H1 (cell line): ENCODE measurements around the gene SCO1. TPM values are rescaled to one million over a fixed set of nuclear protein-coding genes. Genes with fewer than 3 reads are reported as not detected.

Experiments
- CTCF ChIA-PET: fragments of 300-600 bp; sonication (Branson Sonifier 250); formaldehyde crosslinking; loops from one replicate; lab custom pipeline; 2021; ENCODE audit not compliant: partially characterized antibody; lab: Charles Lee
- POLR2A ChIA-PET: fragments of 300-600 bp; sonication (Branson Sonifier 250); formaldehyde crosslinking; loops from one replicate; lab custom pipeline; 2021; ENCODE audit warnings: inconsistent platforms; ENCODE audit not compliant: partially characterized antibody; lab: Charles Lee
- DNase-seq, 2 experiments: peaks; one replicate each; pipeline versions ENCODE4 v3.0.0 to v3.0.0-alpha.2; 2010 to 2022; ENCODE audit warnings: low spot score in 2 of 2, low read depth in 1 of 2, mixed read lengths in 1 of 2
- FAIRE-seq: peaks from 2 replicates; lab custom pipeline; 2011; peaks lifted over from hg19 to GRCh38; lab: Jason Lieb, UNC
- H2AFZ ChIP-seq: 2 replicates; pipeline ENCODE4 v1.8.1; 2012; ENCODE audit warnings: low read length, inconsistent platforms
- H2AK5ac ChIP-seq: 2 replicates; pipeline ENCODE4 v1.6.1; 2013; ENCODE audit warnings: low read depth, low read length
- H2BK120ac ChIP-seq: replicated peaks from 2 replicates; pipeline ENCODE3; 2013; ENCODE audit warnings: low read depth, low read length, inconsistent platforms
- H2BK12ac ChIP-seq: 2 replicates; pipeline ENCODE4 v1.6.1; 2013; ENCODE audit warnings: low read depth, low read length
- H2BK15ac ChIP-seq: 2 replicates; pipeline ENCODE4 v1.6.1; 2013; ENCODE audit warnings: low read length
- H2BK20ac ChIP-seq: 2 replicates; pipeline ENCODE4 v1.6.1; 2013; ENCODE audit warnings: low read length
- H2BK5ac ChIP-seq: 2 replicates; pipeline ENCODE4 v1.6.1; 2013; ENCODE audit warnings: low read depth, low read length
- H3K14ac ChIP-seq: 2 replicates; pipeline ENCODE4 v1.6.1; 2013; ENCODE audit warnings: inconsistent platforms; ENCODE audit not compliant: insufficient read length
- H3K18ac ChIP-seq: 2 replicates; pipeline ENCODE4 v1.6.1; 2013; ENCODE audit warnings: low read length; ENCODE audit errors: extremely low read depth
- H3K23ac ChIP-seq: 2 replicates; pipeline ENCODE4 v1.6.1; 2013; ENCODE audit warnings: inconsistent platforms; ENCODE audit not compliant: insufficient read length
- H3K23me2 ChIP-seq: 2 replicates; pipeline ENCODE4 v1.6.1; 2013; ENCODE audit warnings: low read depth, low read length
- H3K27ac ChIP-seq: 2 replicates; pipeline ENCODE4 v1.6.1; 2011; ENCODE audit warnings: low read depth, low read length, inconsistent platforms
- H3K27me3 ChIP-seq, 4 experiments: replicated peaks in 1 of 4; 1 replicate in 1 of 4; 2 replicates in 3 of 4; pipeline versions ENCODE4 v1.6.1 to v1.8.1; 2011 to 2013; ENCODE audit warnings: low read length in 3 of 4, mild to moderate bottlenecking in 3 of 4, inconsistent platforms in 2 of 4, mixed read lengths in 2 of 4, moderate library complexity in 1 of 4; ENCODE audit not compliant: control insufficient read depth in 3 of 4, insufficient read depth in 3 of 4; ENCODE audit errors: extremely low read depth in 1 of 4
- H3K36me3 ChIP-seq, 4 experiments: 2 replicates each; pipeline versions ENCODE4 v1.6.1 to v1.8.1; 2011 to 2013; ENCODE audit warnings: mild to moderate bottlenecking in 4 of 4, low read length in 3 of 4, moderate library complexity in 2 of 4, control low read depth in 1 of 4, inconsistent platforms in 1 of 4; ENCODE audit not compliant: insufficient read depth in 4 of 4, control insufficient read depth in 2 of 4
- H3K4ac ChIP-seq: replicated peaks from 2 replicates; pipeline ENCODE3; 2013; ENCODE audit warnings: low read length, low read depth, mixed read lengths, inconsistent platforms; ENCODE audit not compliant: insufficient read length
- H3K4me1 ChIP-seq, 4 experiments: replicated peaks in 1 of 4; 1 replicate in 1 of 4; 2 replicates in 3 of 4; pipeline versions ENCODE4 v1.6.1 to v1.8.1; 2011 to 2013; ENCODE audit warnings: low read length in 3 of 4, inconsistent platforms in 2 of 4, mixed read lengths in 1 of 4; ENCODE audit not compliant: insufficient read depth in 4 of 4, control insufficient read depth in 3 of 4
- H3K4me2 ChIP-seq, 2 experiments: 2 replicates each; pipeline versions ENCODE4 v1.6.1 to v1.8.1; 2011 to 2013; ENCODE audit warnings: low read depth in 2 of 2, low read length in 2 of 2, control low read depth in 1 of 2, inconsistent platforms in 1 of 2, mild to moderate bottlenecking in 1 of 2; ENCODE audit not compliant: insufficient read depth in 1 of 2
- H3K4me3 ChIP-seq, 4 experiments: fragments of 200-600, 300-600 bp in 1 of 4; sonication (generic), shearing (Covaris generic), sonication (Bioruptor Twin) in 1 of 4; 2 replicates each; pipeline versions ENCODE4 v1.5.1 to v1.8.1; 2011 to 2016; ENCODE audit warnings: low read length in 4 of 4, low read depth in 3 of 4, control low read depth in 2 of 4, inconsistent platforms in 2 of 4, mild to moderate bottlenecking in 2 of 4, mixed read lengths in 1 of 4, moderate library complexity in 1 of 4; ENCODE audit not compliant: insufficient read depth in 2 of 4; ENCODE audit errors: extremely low read depth in 1 of 4
- H3K56ac ChIP-seq: replicated peaks from 2 replicates; pipeline ENCODE3; 2013; ENCODE audit warnings: low read depth, mild to moderate bottlenecking, mixed read lengths, low read length, inconsistent platforms; ENCODE audit not compliant: insufficient read length
- H3K79me1 ChIP-seq: 2 replicates; pipeline ENCODE4 v1.6.1; 2013; ENCODE audit warnings: low read depth, low read length, control low read depth
- H3K79me2 ChIP-seq, 2 experiments: 2 replicates each; pipeline versions ENCODE4 v1.6.1 to v1.8.1; 2012 to 2013; ENCODE audit warnings: low read length in 2 of 2, mild to moderate bottlenecking in 2 of 2, inconsistent platforms in 1 of 2; ENCODE audit not compliant: insufficient read depth in 2 of 2, control insufficient read depth in 1 of 2
- H3K9ac ChIP-seq, 4 experiments: replicated peaks in 1 of 4; 1 replicate in 1 of 4; 2 replicates in 3 of 4; pipeline versions ENCODE4 v1.6.1 to v1.8.1; 2011 to 2013; ENCODE audit warnings: low read depth in 3 of 4, low read length in 3 of 4, control low read depth in 2 of 4, mild to moderate bottlenecking in 2 of 4, moderate library complexity in 2 of 4, inconsistent platforms in 1 of 4; ENCODE audit errors: extremely low read depth in 1 of 4
- H3K9me3 ChIP-seq, 2 experiments: 2 replicates each; pipeline versions ENCODE4 v1.6.1 to v1.8.1; 2012 to 2013; ENCODE audit warnings: mild to moderate bottlenecking in 2 of 2, moderate library complexity in 2 of 2, control low read depth in 1 of 2, inconsistent platforms in 1 of 2, low read depth in 1 of 2, low read length in 1 of 2, mixed read lengths in 1 of 2; ENCODE audit not compliant: insufficient read depth in 2 of 2
- H4K20me1 ChIP-seq, 2 experiments: replicated peaks in 1 of 2; 2 replicates each; pipeline versions ENCODE3 to v1.8.1; 2011 to 2013; ENCODE audit warnings: inconsistent platforms in 2 of 2, low read length in 2 of 2, mild to moderate bottlenecking in 1 of 2; ENCODE audit not compliant: insufficient read depth in 2 of 2, control insufficient read depth in 1 of 2
- H4K5ac ChIP-seq: 2 replicates; pipeline ENCODE4 v1.6.1; 2013; ENCODE audit warnings: low read length, low read depth, mixed read lengths, inconsistent platforms; ENCODE audit not compliant: insufficient read length
- H4K8ac ChIP-seq: 2 replicates; pipeline ENCODE4 v1.8.0; 2013; ENCODE audit warnings: mild to moderate bottlenecking, moderate library complexity, low read length, inconsistent platforms; ENCODE audit not compliant: insufficient read depth; ENCODE audit errors: extremely low read depth
- H4K91ac ChIP-seq: replicated peaks from 2 replicates; pipeline ENCODE3; 2013; ENCODE audit warnings: low read length, mixed read lengths, inconsistent platforms; ENCODE audit not compliant: insufficient read length
- BACH1 ChIP-seq: IDR thresholded peaks from 2 replicates; pipeline ENCODE4 v1.6.1; 2012; ENCODE audit warnings: low read length, improper control_type of control experiment
- CREB1 ChIP-seq: IDR thresholded peaks from 2 replicates; pipeline ENCODE4 v1.6.1; 2012; ENCODE audit warnings: inconsistent platforms
- FOSL1 ChIP-seq: IDR thresholded peaks from 2 replicates; pipeline ENCODE4 v1.6.1; 2011; ENCODE audit warnings: mild to moderate bottlenecking, low read depth, low read length, moderate library complexity; ENCODE audit not compliant: insufficient read depth
- NANOG ChIP-seq: IDR thresholded peaks from 2 replicates; pipeline ENCODE4 v1.6.1; 2011; ENCODE audit warnings: low read length, low read depth, mild to moderate bottlenecking, inconsistent platforms; ENCODE audit not compliant: insufficient read depth, poor library complexity, severe bottlenecking
- TAF7 ChIP-seq: optimal IDR thresholded peaks from 2 replicates; pipeline ENCODE3; 2011; ENCODE audit warnings: low read depth, mild to moderate bottlenecking, inconsistent platforms, low read length, moderate library complexity, borderline replicate concordance
- WGBS, 2 experiments: shearing (Covaris generic) in 1 of 2; methylation state at CpG; one replicate each; pipeline versions ENCODE4 v1.1.6 to v1.1.7; 2013 to 2015; ENCODE audit warnings: low lambda C conversion rate in 2 of 2, mixed read lengths in 2 of 2, inconsistent platforms in 1 of 2, low coverage in 1 of 2, missing lambda C conversion rate in 1 of 2; ENCODE audit not compliant: insufficient replicate concordance in 2 of 2, insufficient coverage in 1 of 2, insufficient read length in 1 of 2; ENCODE audit errors: extremely low coverage in 1 of 2, missing lambda C conversion rate in 1 of 2; 5-methylcytosine and 5-hydroxymethylcytosine counted together
- polyA plus RNA-seq, 7 experiments: library from polyadenylated mRNA; depleted of rRNA in 3 of 7; stranded (reverse) in 5 of 7; unstranded in 2 of 7; fragments of >200 nt in 5 of 7; fragments of 200-250 nt in 2 of 7; gene quantifications; 1 replicate in 5 of 7; 2 replicates in 1 of 7; 4 replicates in 1 of 7; pipeline versions ENCODE4 v1.2.1 to v1.2.3, GENCODE V29; 2011 to 2013; ENCODE audit warnings: missing spikeins in 2 of 7, mixed read lengths in 2 of 7
- total RNA-seq: library from RNA; stranded (reverse); fragmentation: NEBNext Ultra II Directional; extraction: Animal tissue kit (Norgen Biotek cat#: 25700); gene quantifications from 2 replicates; pipeline ENCODE4 v1.2.1, GENCODE V29; 2021

The SCO1 gene
- total and polyA plus RNA-seq, 2 of the 8 experiments (the other 6 are each of a cell fraction or from before 2014, with no cell fraction given), result 18.7 to 61.8 TPM

GRCh38 chr17:10668775-10669174 is 28.6 kb downstream of the SCO1 start:
- H3K9me3 ChIP-seq, result no peaks in the 10 kb centered on the region
- no peak overlapping the region for H2BK15ac ChIP-seq
- no peaks in the 10 kb centered on the region for H3K23me2 ChIP-seq
- no peaks in the 10 kb centered on the region for H3K79me2 ChIP-seq
- whole genome bisulfite sequencing, 2 experiments, result 85% methylated on average over 1 of the region's 1 CpG; no CpG with 5 or more reads in 1 of the 2 experiments
- no peaks in the 10 kb centered on the region; a peak in 1 of 8 replicates for H3K36me3 ChIP-seq
- no peaks in the 10 kb centered on the region for H3K79me1 ChIP-seq
- H3K23ac ChIP-seq, result no peak overlapping the region
- ChIA-PET POLR2A (no interaction called here), CTCF (interaction anchor here (1.3 to 1.6 kb wide), 2 partner anchors 13 to 16 kb away, joined by 3 to 8 read pairs; no protein-coding TSS in a partner anchor)
- no peak overlapping the region for H3K4me2 ChIP-seq
- no peak overlapping the region for H3K27ac ChIP-seq
- H3K18ac ChIP-seq, result no peak overlapping the region
- no peak overlapping the region for H4K5ac ChIP-seq
- no peaks in the 10 kb centered on the region for H3K27me3 ChIP-seq
- no peak for DNase-seq
- no peak for FAIRE-seq
- no peak overlapping the region for H2BK12ac ChIP-seq
- no peak overlapping the region for H2AK5ac ChIP-seq
- no peak overlapping the region for H3K4me3 ChIP-seq
- no peak overlapping the region for H3K4ac ChIP-seq
- no peak overlapping the region for H3K56ac ChIP-seq
- H4K20me1 ChIP-seq, result no peaks in the 10 kb centered on the region
- no peak overlapping the region for H3K9ac ChIP-seq
- no peak overlapping the region for H4K91ac ChIP-seq
- H2BK120ac ChIP-seq, result no peak overlapping the region
- TF ChIP-seq BACH1, result no peak
- no peak for TF ChIP-seq FOSL1
- no peak for TF ChIP-seq NANOG
- TF ChIP-seq CREB1, result no peak
- no peak for TF ChIP-seq TAF7
- H4K8ac ChIP-seq, result no peak overlapping the region
- H3K4me1 ChIP-seq, result no peaks in the 10 kb centered on the region
- no peak overlapping the region for H2BK5ac ChIP-seq
- no peak overlapping the region for H3K14ac ChIP-seq
- H2AFZ ChIP-seq, result no peak overlapping the region
- no peak overlapping the region for H2BK20ac ChIP-seq
